Iris pigment epithelial cell (primary cell): Measurements from ENCODE around the gene NEMP1.
A peak's percentile ranks its signal among the peaks of the same experiment; 100 is the strongest.
"Not testable (repeated sequence)": the region's sequence is repeated elsewhere in the genome, so short reads cannot be mapped to it uniquely, and the experiment has no call there.

Experiments used
- DNase-seq: peaks from one replicate; pipeline ENCODE4 v3.0.0-alpha.2; 2011; ENCODE audit warnings: low read depth

The NEMP1 gene, protein sequence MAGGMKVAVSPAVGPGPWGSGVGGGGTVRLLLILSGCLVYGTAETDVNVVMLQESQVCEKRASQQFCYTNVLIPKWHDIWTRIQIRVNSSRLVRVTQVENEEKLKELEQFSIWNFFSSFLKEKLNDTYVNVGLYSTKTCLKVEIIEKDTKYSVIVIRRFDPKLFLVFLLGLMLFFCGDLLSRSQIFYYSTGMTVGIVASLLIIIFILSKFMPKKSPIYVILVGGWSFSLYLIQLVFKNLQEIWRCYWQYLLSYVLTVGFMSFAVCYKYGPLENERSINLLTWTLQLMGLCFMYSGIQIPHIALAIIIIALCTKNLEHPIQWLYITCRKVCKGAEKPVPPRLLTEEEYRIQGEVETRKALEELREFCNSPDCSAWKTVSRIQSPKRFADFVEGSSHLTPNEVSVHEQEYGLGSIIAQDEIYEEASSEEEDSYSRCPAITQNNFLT

DNA sequence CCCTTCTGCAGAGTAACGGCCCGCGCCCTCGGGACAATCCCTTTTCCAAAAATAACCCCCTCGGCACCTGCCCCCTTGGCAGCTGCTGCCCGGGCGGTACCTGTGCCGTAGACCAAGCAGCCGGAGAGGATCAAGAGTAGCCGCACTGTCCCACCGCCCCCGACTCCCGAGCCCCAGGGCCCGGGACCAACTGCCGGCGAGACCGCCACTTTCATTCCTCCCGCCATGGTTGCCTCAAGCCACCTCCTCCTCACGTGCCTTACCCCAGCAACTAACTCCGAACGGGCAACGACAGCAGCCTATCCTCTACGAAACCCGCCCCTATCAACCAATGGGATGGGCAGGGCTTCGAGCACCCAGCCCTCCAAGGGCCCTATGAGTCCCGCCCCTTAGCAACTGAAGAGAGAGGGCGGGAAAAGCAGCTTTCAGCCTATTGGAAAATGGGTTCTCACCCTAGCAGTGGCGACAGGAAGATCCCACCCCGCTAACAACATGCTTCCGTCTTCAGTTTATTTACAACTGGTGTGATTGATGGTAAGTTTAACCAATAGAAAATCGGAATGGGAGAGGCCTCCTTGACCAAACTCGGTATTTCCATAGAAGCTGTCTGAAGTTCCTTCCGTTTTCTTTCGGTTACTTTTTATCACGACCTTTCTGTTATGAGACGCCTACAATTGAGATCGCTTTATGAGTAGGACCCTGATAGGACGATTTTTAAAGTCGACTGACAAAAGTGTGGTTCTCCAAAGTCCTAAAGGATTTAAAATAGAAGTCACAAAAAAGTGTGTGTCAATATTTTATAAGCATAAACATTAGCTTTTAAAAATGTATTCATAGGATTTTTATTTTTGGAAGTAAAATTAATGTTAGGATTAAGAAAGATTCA, at the start of gene NEMP1:
NEMP1 (minus strand) TSS at position 273 of the 886 bp plus-strand sequence; CDS start at position 227, 46 bp downstream.
- peak; percentile 100 for DNase-seq

DNA sequence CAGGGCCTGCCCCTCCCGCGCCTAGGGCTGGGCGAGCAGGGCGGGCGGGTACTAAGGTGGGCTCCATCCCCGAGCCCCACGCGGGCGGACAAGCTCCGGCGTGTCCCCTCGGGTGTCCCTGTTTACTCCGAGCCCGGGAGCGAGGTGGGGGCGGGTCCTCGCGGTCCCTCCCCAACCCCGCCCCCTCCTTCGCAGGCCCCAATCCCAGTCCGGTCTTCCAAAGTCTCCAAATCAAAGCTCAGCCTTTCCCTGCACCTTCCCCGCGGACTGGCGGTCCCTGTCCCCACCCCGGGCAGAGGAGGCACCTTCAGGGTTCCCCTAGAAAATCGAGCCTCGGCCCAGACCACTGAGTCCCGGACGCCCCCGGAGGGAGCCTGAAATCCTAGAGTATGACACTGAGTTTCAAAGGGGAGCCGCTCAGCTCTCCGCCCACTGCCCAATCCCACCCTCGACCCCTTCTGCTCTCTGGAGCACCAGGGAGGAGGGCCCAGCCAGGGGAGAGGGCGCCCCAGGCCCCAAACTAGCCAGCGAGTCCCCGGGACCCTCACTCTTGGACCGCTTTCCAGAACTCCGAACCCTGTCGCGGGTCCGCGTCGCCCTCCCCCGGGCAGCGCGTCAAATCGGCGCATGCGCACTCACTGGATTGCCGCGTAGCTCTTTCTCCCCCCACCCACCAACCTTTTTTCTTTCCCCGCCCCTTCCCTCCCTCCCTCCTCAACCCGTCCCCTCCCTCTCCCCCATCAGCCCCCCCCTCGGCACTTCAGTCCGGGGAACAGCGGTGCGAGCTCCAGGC, 49.3 kb upstream of the NEMP1 start, which contains the start of gene LRP1:
LRP1 (plus strand) TSS at position 758 of the 793 bp plus-strand sequence. CDS start 482 bp downstream, outside the sequence.
- DNase-seq = peak; percentile 78

DNA sequence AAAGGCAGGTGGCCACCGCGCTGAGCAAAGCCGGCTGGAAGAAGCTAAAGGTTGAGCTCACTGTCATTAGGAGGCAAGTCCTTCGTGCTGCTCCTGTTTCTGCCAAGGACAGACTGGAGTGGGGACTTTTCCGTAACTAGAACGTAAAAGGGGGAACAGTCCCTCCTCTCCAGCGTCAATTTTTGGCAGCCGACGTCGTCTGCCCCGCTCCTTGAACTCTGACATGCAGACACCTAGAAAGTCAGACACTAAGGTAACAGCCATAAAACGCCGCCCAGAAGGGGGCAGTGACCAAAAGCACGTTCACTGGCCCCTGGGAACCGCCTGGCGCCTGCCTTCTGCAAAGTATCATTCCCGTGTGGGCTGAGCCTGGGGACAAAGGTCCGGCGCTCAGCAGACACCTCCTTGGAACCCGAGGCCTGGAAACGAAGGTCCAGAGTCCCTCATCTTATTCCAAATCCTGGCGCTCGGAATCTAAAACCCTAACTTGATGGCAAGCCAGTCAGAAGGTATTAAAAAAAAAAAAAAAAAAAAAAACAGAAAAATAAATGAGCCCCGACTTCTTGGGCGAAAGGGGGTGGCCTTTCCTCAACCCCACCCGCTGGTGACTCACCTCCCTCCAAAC, 48.6 kb upstream of the NEMP1 start:
- DNase-seq = no peak

DNA sequence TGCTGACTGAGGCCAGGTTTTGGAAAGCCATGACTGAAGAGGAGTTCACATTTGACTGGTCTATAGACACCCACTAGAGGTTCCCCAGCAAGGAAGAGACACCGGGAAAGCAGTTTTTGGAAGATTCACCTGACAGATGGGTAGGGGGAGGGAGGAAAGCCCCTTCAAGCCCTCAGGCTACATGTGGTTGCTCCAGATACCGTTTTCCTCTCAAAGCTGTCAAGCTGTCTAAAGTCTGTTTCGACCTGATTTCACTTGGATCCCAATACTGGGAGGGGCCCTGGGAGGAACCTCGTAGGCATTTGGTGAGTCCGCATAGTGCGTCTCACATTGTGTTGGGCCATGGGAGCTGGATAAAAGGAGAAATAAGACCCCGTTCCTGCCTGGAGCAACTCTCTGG, 48.0 kb upstream of the NEMP1 start:
- no peak for DNase-seq

DNA sequence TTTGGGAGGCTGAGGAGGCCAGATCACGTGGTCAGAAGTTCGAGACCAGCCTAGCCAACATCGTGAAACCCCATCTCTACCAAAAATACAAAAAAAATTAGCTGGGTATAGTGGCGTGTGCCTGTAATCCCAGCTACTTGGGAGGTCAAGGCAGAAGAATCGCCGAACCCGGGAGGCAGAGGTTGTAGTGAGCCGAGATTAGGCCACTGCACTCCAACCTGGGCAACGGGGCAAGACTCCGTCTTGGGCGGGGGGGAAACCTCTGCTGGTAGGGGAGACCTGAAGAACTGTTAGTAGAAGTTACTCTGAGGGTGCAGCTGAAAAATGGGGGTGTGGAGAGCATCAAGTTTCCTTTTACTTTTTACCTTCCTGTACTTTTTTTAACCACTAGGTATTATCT, 47.5 kb upstream of the NEMP1 start:
- no peak for DNase-seq

DNA sequence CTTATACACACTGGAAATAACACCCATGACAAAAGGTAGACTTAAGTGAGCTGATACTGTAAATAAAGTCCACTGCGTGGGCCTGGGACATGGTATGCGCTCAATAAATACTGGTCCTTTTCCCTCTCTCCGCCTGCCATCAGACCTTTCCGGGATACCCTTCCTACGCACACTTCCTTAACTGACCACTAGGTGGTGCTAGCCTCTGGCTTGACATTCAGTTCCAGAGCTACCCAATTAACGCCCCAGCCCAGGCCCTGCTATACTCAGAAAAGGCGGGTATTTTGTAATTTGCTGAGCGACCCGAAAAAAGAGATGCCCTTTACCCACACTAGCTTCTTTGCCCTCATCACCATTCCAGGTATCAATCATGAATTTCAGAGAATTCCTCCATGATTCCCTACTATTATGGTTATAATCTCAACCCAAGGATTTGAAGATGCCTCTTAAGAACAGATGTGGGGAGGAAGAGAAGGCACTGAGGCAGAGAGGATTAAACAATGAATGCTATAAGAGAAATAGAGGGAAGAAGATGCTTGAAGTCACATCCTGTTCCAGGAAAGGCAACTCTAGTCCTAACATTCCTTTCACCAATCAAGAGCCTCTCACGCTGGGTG, 45.8 kb upstream of the NEMP1 start:
- peak; percentile 60 for DNase-seq

DNA sequence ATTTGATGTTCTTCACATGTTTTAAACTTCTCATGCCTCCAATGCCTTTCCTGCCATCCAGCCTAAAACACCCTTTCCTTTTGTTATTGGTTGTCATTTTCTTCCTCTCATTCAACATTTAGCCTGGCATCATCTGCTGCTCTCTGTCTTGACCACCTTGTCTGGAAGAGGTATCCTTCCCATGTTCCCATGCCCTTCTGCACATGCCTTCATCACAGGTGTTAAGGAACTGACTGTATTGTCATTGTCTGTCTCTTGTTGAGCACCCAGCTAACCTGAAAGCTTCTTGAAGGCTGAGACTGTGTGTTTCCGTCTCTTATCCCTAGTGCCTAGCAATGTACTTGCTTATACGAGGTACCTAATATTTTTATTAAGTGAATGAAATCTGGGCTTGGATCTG, 45.2 kb upstream of the NEMP1 start:
- DNase-seq = no peak

DNA sequence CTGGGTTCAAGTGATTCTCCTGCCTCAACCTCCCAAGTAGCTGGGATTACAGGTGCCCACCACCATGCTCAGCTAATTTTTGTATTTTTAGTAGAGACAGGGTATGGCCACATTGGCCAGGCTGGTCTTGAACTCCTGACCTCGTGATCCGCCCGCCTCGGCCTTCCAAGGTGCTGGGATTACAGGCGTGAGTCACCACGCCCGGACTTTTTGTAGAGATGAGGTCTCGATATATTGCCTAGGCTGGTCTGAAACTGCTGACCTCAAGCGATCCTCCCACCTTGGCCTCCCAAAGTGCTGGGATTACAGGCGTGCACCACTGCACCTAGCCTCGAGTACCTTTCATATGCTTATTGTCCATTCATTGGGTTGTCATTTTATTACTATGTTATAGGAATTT, 42.1 kb upstream of the NEMP1 start:
- not testable (repeated sequence) for DNase-seq

DNA sequence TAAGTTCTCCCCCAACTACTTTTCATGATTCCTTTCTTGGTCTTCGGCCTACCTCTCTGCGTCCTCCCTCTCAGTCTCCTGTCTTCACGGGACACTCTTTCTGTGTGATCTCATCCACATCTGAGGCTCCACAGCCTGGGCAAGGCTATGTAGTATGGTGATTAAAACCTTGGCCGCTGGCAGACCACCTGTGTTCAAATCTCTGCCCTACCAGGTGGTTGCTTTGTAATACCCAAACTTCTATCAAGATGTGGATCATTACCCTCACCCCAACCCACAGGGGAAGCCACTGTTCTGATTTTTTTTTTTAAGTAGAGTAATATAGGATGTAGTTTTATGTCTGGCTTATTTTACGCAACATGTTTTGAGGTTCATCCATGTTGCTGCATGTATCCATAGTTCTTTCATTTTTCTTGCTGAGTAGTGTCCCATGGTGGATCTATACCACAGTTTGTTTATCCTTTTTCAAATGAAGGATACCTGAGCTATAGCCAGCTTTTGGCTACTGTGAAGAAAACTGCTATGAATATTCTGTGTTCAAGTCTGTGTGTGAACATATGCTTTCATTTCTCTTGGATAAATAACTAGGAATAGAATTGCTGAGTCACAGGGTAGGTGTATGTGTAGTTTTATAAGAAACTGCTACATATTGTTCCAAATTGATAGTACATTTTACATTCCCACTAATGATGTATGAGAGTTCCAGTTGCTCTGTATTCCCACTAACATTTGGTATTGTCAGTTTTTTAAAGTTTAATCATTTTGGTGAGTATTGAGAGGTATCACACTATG, 40.9 kb upstream of the NEMP1 start:
- DNase-seq = no peak

DNA sequence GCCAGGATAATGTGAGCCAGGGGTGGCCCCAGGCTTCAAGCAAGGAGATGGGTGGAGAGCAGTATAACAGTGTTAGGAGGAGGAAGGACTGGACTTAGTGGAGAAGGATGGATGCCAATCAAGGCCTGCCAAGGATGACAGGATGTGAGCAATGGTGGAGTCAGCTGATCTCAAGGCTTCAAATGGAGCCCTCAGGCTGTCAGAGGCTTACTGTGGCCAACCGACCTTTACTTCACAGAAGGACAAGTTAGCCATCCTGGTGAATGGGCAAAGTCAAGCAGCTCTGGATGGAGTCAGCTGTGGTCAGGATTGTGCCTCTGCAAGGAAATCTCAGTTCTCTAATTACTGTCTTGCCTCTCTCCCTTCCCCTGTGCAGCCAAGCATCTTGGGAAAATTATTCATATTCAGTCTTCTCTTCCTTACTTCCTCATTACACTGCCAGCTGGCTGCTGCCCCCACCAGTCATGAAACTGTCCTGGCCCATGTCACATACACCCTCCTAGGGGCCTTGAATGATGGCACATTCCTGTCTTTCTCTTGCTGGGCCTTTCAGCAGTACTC, 40.2 kb upstream of the NEMP1 start:
- DNase-seq = peak; percentile 51

DNA sequence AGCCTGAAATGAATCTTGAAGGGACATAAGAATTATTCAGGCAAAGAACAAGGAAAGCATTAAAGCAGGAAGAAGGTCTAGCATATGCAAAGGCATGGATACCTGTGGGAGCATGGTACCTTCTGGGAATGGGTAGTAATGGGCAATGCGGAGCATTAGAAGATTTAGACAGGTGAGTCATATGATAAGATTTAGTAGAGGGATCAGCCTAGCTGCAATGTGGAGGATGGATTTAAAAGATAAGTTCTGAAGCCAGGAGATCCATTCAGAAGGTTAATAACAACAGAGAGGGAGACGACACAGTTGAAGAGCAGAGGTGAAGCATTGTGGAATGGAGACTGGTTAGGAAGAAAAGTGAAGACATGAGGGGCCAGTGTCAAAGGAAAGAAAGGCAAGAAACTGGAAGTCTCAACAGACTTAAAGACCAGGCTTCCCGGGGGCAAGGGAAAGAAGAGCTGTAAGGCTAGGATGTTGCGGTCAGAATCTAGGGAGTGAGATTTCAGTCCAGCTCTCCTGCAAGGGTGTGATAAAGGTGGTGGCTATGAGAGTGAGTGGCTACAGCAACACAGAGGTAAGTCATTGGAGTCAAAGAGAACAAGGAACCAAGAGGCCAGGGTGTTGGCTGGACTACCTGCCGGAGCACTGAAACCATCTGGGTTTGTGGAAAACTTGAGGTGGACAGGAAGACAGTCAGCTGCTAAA, 38.1 kb upstream of the NEMP1 start:
- no peak for DNase-seq

DNA sequence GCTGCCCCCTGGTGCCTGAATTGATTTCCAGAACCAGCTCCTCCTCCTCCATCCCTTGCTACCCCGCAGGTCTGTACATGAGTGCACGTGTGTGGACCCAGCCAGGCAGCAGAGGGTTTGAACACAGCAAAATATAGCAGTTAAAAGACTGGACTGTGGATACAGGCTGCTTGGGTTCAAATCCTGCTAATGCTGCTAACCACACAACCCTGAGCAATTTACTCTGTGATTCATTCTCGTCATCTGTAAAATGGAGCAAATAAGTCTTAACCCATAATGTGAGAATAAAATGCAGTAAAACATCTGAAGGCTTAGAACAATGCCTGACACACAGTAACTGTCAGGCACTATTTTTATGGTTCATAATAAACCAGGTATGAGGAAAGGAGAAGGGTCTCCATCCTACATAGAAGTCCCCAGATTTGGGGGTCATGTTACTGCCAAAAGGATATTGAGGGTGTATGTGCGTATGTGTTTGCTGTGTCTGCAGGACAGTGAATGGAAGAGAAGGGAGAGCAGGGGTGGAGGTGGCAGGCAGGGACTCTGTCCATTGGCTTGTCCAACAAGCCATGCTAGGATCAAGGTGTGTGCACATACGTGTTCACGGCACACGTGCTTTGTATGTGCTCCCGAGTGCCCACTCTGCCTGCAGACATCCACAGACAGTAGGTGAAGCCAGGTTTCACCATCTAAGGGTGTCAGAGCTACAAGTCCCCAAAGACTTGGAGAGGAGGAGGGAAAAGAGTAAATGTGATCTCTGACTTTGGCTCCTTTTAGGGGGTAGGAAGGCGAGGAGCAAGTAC, 34.1 kb upstream of the NEMP1 start:
- no peak for DNase-seq

DNA sequence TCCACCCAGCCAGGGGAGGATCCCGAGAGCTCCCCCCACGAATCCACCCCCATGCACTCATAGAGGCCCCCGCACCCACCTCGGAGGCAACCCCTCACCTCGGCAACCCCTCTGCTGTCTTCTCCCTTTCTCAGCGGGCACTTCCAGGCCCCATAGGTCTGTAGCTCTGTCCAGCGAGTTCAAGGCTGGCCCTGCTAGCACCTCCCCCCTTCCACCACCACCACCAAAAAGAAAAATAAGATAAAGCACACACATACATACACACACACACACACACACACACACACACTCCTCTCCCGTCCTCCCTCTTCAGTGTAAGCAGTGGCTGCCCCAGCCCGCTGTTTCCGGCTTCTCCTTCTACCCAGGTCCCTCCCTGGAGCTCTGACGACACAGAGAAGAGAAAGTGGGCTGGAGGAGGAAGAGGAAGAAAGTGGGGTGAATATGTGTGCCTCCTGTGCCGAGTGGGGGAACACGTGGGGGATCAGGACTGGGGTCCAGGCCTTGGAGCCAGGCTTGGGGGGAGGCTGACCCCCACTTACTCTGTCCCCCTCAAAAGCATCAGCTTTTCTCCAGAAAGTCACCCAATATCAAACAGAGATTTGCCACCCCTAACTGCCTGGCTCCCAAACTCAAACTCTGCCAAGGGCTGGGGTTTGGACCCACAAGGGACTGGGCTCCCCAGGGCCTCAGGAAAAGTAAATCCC, 32.6 kb upstream of the NEMP1 start, which contains the start of gene STAT6:
STAT6 (minus strand) TSS at position 332 of the 704 bp plus-strand sequence. CDS start 3,084 bp downstream, outside the sequence.
- peak; percentile 92 for DNase-seq

DNA sequence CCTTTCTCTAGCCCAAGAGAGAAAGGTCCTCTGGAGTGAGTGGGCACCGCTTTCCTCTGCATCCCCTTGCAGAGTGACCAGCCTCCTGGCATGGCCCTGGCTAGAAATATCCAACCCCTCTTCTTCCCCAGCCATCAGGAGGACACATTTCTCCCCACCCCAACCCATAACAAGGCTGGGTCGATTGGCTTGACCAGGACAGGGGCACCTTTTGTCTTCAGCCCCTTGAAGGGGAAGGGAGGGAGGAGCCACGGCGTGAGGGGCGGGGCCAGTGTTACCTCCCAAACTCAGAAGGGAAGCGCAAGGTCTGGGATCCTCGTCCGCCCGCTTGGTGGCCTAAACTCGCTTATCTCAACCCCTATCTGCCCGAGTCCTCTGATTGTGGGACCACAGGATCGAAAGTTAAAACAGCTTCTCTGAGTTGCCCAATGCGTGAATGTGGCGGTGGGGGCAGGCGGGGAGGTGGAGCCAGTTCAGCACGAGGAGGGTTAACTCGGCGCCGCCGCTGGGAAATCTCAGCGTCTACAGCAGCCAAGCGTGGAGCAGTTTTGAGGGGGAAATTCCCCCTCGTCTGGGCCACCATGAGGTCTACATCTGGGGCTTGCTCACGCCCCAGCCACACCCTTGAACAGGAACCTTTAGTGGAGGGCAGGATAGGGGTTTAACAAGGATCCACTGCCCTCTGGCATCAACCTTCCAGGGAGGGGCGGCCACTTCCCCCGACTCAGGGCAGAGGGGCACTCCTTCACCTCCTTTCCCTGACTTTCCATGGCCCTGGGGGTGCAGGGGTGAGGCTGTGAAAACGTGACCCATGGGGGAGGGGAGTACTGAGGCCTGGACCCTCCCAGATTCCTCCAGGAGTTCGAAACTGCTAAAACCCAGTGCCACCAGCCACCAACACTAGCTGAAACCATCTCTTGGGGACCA, 31.8 kb upstream of the NEMP1 start:
- DNase-seq = peak; percentile 62

DNA sequence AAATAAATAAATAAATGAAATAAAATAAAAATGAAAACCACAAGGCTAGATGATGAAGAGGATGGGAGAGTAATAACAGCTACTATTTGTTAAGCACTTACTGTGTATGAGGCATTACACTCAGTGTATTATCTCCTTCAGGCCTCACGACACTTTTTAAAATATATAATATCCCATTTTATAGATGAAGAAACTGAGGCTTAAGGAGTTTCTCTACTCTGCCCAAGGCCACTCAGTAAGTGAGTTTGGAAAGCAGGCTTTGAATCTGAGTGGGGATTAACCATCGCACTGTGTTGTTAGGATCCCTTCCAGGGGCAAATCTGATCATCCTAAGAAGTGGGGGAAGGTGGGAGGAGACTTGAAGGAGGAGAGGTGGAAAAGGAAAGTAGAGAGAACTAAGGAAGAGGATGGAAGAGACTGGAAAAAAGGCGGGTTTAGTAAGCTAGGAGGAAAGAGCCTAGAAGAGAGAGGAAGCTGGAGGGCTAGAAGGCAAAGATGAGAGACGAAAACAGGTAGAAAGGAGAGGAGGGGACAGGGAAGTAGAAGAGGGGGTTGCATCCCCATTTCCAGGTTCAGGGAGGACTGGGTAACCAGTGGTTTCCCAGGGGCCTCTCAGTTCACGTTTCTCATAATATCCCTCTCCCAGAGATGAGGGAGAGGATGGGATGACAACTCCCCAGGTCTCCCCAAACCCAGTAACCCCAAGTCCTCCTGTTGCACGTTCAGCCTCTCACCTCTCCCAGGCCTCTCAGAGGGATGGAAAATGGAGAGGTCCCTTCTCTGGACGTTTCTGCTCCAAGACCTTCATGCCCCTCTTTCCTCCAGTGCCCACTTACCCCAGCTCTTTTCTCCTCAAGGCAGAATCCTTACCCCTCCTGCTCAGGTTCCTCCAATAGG, 30.9 kb upstream of the NEMP1 start:
- DNase-seq = no peak
